NCI-H1417 (cell line): ENCODE data around the gene FAM83E.
A peak's percentile ranks its signal among the peaks of the same experiment; 100 is the strongest.
"Not testable (repeated sequence)": the region's sequence is repeated elsewhere in the genome, so short reads cannot be mapped to it uniquely, and the experiment has no call there.

Experiments used
- DNase-seq, 3 experiments: peaks; one replicate each; lab custom pipeline; 2025; lab: John Stamatoyannopoulos, UW

FAM83E gene

GRCh38 chr19:48641850-48642249 is 27.0 kb upstream of the FAM83E start:
- no peak for DNase-seq

GRCh38 chr19:48639483-48640375 is 24.9 kb upstream of the FAM83E start:
- DNase-seq = no peak

GRCh38 chr19:48638831-48639381 is 24.0 kb upstream of the FAM83E start:
- peak in 2 of 3 experiments; percentile 13 to 17 for DNase-seq

- DNase-seq = peak; percentile 85 to 94 (median 93)
Observed at GRCh38 chr19:48637948-48638830, 23.3 kb upstream of the FAM83E start.

- peak; percentile 98 to 100 (median 99) for DNase-seq
Observed at GRCh38 chr19:48637449-48637947, 22.6 kb upstream of the FAM83E start.

GRCh38 chr19:48636859-48637448 is 22.1 kb upstream of the FAM83E start, which contains the start of gene DBP:
Gene DBP, minus strand, starts transcription at chr19:48637379. Its CDS starts 385 bp downstream, at chr19:48636994.
- DNase-seq = peak in 2 of 3 experiments; percentile 80 to 87

- peak in 2 of 3 experiments; percentile 38 to 48 for DNase-seq
Observed at GRCh38 chr19:48635966-48636858, 21.3 kb upstream of the FAM83E start.

- DNase-seq = peak; percentile 74 to 86 (median 76)
Observed at GRCh38 chr19:48635263-48635965, 20.5 kb upstream of the FAM83E start.

- peak; percentile 95 to 98 (median 97) for DNase-seq
Observed at GRCh38 chr19:48634424-48635262, 19.8 kb upstream of the FAM83E start.

- no peak for DNase-seq
Observed at GRCh38 chr19:48634036-48634342, 19.1 kb upstream of the FAM83E start.

GRCh38 chr19:48633148-48634035 is 18.5 kb upstream of the FAM83E start:
- no peak for DNase-seq

- no peak for DNase-seq
Observed at GRCh38 chr19:48632692-48633147, 17.8 kb upstream of the FAM83E start.

GRCh38 chr19:48632286-48632685 is 17.4 kb upstream of the FAM83E start:
- not testable (repeated sequence) for DNase-seq

- DNase-seq = peak in 1 of 3 experiments; percentile 74
Observed at GRCh38 chr19:48631225-48631624, 16.3 kb upstream of the FAM83E start.

GRCh38 chr19:48630296-48631063 is 15.6 kb upstream of the FAM83E start:
- DNase-seq = no peak

GRCh38 chr19:48629599-48630295 is 14.9 kb upstream of the FAM83E start:
- peak in 2 of 3 experiments; percentile 5 to 80 for DNase-seq

- DNase-seq = peak in 1 of 3 experiments; percentile 66
Observed at GRCh38 chr19:48629297-48629598, 14.4 kb upstream of the FAM83E start.
